Measurements from ENCODE around the gene NAA20.

The NAA20 gene

GRCh38 chr20:19990850-19991249 lies 26.3 kb upstream of the NAA20 start:
- in situ Hi-C loops (cut with HindIII; ENCODE audit: low sequenced_read_pairs): loop anchor here (25.0 kb wide), 1 partner anchor 104 kb away; no protein-coding TSS in a partner anchor

DNA sequence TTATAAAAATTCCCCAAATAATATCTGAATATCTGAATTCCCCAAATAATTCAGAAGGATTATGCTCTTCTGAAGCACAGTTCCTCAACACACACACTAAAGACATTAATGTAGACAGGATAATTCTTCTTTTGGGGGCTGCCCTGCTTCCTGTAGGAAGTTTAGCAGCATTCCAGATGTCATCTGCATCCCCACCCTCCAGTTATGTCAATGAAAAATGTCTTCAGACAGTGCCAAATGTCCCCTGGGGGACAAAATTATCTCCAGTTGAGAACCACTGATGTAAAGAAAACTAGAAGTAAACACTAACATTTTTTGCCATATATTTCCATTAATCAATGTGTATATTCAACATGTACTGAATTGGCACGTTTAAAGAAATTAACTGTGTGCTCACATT lies 25.9 kb upstream of the NAA20 start:
- in situ Hi-C loops (cut with HindIII; ENCODE audit: low sequenced_read_pairs): loop anchor here (25.0 kb wide), 1 partner anchor 104 kb away; no protein-coding TSS in a partner anchor

DNA sequence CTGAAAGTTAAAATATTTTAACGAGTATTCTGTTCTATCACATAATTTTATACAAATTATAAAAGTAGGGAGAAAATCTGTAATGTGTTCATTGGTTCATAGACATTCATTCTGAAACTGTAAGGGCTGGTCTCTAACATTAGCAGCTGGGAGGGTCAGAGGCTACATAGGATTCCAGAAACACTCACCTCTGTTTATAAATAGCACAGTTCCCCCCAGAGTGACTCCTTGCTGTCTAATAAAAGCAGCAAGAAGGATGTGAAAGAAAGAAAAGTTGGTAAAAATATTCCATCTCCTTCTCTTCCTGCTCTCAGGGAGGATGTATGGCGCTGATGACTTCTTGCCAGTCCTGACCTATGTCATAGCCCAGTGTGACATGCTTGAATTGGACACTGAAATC lies 25.3 kb upstream of the NAA20 start:
- in situ Hi-C loops (cut with HindIII; ENCODE audit: low sequenced_read_pairs): loop anchor here (25.0 kb wide), 1 partner anchor 105 kb away; no protein-coding TSS in a partner anchor

- in situ Hi-C loops (cut with HindIII; ENCODE audit: low sequenced_read_pairs): loop anchor here (25.0 kb wide), 1 partner anchor 106 kb away; no protein-coding TSS in a partner anchor
Measured at GRCh38 chr20:19992996-19993908, 23.9 kb upstream of the NAA20 start.

DNA sequence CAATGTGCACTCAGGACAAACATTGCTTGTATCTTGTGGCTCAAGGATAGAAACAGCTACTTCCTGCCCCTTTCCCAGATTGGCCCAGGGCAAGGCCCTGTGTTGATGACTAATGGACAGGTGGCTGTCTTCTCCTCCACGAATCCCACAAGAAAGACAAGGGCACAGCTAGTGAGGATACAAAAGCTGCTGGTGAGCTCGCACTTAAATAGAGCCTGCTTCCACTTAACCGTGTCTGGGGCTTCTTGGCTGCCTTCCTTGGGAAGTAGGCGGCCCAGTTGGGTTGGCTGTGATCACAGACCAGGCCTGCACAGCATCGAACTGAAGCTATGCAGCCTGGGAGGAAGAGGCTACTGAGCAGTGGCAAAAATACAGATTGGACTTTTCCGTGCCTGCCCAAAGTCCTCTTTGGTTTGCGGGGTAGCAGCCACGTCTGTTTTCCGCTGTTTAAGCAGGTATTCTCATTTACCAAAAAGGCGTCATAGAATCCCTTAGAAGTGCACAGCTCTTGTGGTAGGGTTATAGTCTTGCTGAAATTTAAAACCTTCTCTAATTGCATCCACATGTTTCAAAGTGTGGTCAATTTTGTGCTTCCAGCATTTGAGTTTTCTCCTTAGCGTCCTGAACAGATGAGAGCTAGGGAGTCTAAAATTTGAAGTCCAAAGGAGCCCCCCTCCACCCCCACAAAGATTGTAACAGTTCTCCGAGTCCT lies 23.0 kb upstream of the NAA20 start:
- in situ Hi-C loops (cut with HindIII; ENCODE audit: low sequenced_read_pairs): loop anchor here (25.0 kb wide), 1 partner anchor 107 kb away; no protein-coding TSS in a partner anchor

DNA sequence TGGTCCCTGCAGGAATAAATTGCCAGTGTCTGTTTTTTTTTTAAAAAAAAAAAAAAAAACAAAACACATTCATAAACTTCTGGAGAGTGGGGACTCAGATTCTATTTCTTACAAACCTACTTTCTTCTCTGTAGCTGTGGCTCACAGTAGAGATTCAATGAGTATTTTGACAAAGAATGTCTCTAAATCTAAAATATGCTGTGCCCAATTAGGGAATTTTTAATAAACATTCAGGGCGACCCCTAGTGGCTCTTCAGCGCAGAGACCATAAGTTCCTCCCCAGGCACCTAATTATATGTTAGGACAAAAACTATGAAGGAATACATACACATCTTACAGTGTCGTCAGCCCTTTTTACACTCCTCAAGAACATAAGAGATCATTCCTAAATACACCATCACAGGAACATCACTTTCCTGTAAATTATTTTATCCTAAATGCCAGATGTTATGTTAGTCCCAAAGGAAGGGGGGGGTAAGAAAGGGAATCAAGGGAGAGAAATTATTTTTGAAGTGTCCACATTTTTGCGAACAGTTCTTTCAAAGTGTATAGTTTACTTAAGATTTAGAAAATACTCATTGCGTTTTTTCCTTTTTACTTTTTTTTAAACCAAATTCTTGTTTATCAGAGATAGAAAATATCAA lies 21.8 kb upstream of the NAA20 start:
- in situ Hi-C loops (cut with HindIII; ENCODE audit: low sequenced_read_pairs): loop anchor here (25.0 kb wide), 1 partner anchor 108 kb away; no protein-coding TSS in a partner anchor

GRCh38 chr20:19996222-19996621 lies 20.9 kb upstream of the NAA20 start:
- in situ Hi-C loops (cut with HindIII; ENCODE audit: low sequenced_read_pairs): loop anchor here (25.0 kb wide), 1 partner anchor 109 kb away; no protein-coding TSS in a partner anchor

GRCh38 chr20:19996917-19997316 lies 20.2 kb upstream of the NAA20 start:
- in situ Hi-C loops (cut with HindIII; ENCODE audit: low sequenced_read_pairs): loop anchor here (25.0 kb wide), 1 partner anchor 110 kb away; no protein-coding TSS in a partner anchor

DNA sequence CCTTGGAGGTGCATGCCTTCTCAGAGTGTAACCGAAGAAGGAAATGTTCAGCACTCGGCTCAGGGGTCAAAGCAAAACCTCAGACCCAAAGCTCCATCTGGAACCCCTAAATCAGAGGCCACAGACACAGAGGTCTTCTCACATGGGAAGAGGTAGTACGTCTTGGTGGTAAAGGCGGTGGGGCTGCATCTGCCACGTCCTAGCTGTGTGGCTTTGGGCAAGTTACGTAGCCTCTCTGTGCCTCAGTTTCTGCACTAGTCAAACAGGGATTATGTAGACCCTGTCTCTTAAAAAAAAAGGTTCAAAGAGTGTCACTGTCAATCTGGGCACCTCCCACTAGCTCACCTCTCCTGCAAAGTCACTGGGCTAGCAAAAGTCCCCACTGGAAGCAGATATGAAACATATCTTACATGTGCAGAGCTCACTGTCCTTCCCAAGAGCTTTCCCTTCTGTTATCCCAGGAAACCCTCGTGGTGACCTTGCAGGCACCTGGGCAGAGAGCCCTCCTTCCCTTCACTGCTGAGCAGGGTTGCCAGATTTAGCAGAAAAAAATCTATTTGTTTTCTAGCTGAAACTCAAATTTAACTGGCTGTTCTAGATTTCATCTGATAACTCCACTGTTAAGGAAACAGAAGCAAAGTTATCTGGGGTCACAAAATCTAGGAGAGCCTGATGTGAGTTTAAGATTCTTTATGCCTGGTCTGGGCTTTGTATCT lies 18.0 kb upstream of the NAA20 start:
- in situ Hi-C loops (cut with HindIII; ENCODE audit: low sequenced_read_pairs): loop anchor here (25.0 kb wide), 1 partner anchor 112 kb away; no protein-coding TSS in a partner anchor

GRCh38 chr20:20000211-20000968 lies 16.8 kb upstream of the NAA20 start:
- in situ Hi-C loops (cut with HindIII; ENCODE audit: low sequenced_read_pairs): loop anchor here (10.0 kb wide), 1 partner anchor 206 kb away; no protein-coding TSS in a partner anchor

- in situ Hi-C loops (cut with HindIII; ENCODE audit: low sequenced_read_pairs): loop anchor here (10.0 kb wide), 1 partner anchor 208 kb away; no protein-coding TSS in a partner anchor
Measured at GRCh38 chr20:20002101-20002998, 14.8 kb upstream of the NAA20 start.

GRCh38 chr20:20003031-20003954 lies 13.9 kb upstream of the NAA20 start:
- in situ Hi-C loops (cut with HindIII; ENCODE audit: low sequenced_read_pairs): loop anchor here (10.0 kb wide), 1 partner anchor 208 kb away; no protein-coding TSS in a partner anchor

GRCh38 chr20:20003955-20004322 lies 13.2 kb upstream of the NAA20 start:
- in situ Hi-C loops (cut with HindIII; ENCODE audit: low sequenced_read_pairs): loop anchor here (10.0 kb wide), 1 partner anchor 209 kb away; no protein-coding TSS in a partner anchor

DNA sequence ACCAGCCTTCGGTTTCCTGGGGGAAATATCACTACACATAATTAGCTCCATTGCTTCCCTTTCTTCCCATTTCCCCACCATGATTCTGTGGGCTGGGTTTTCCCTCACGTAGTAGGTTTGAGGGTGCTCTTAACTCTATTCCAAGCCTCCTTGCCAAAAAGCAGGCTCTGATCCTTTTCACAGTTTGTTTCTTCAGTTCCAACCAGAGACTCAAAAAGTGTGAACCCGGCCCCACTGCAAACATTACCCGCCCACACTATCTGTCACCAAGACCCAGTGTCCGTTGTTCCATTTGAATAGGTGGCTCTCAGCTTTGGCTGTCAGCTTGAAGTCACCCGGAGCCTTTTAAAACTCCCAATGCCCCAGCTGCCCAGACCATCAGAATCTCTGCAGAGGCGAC lies 11.8 kb upstream of the NAA20 start:
- in situ Hi-C loops (cut with HindIII; ENCODE audit: low sequenced_read_pairs): loop anchor here (10.0 kb wide), 1 partner anchor 211 kb away; no protein-coding TSS in a partner anchor

GRCh38 chr20:20009784-20010253 lies 7.3 kb upstream of the NAA20 start:
- in situ Hi-C loops (cut with HindIII; ENCODE audit: low sequenced_read_pairs): loop anchor here (10.0 kb wide), 1 partner anchor 215 kb away; no protein-coding TSS in a partner anchor

DNA sequence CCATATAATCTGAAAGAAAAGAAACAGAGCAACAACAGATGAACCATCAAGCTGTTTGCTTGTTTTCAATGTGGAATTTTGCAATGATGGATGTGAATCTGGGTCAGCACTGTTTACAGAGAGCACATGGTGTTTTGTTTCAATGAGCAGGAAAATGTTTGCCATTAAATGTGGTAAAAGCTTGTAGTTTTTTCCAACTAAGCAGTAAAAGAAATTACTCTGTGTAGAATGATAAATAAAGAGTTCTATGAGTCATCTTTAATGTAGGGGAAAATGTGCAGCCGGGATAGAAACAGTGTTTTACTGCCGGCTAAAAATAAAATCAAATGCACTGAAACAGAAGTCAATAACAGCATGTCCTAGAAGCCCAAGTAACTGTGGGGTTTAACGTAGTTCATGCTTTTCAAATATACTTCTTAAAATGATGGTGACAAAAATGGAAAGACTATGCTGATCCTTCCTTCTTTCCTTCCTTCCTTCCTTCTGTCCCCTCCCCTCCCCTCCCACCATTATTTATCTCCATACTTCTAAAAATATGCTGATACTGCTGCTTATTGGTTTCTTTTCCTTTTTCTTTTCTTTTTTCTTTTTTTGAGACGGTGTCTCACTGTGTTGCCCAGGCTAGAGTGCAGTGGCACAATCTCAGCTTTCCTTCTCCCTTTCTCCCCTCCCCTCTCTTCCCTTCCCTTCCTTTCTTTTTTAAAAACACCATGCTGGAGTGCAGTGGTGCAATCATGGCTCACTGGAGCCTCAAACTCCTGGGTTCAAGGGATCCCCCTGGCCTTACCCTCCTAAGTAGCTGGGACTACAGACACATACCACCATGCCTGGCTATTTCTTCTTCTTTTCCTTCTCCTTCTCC lies 6.3 kb upstream of the NAA20 start:
- in situ Hi-C loops (cut with HindIII; ENCODE audit: low sequenced_read_pairs): no loop called here

All from endothelial cell of hepatic sinusoid (primary cell).